Astrocyte of the spinal cord (primary cell): ENCODE data around the gene ABHD11.

Experiments
- DNase-seq: peaks from one replicate; pipeline ENCODE4 v3.0.0; 2011; ENCODE audit warnings: low read depth, low spot score
- H3K4me3 ChIP-seq: 2 replicates; pipeline ENCODE4 v1.5.1; 2011; ENCODE audit warnings: low read depth, mild to moderate bottlenecking, low read length, moderate library complexity
- CTCF ChIP-seq: IDR thresholded peaks from 2 replicates; pipeline ENCODE4 v1.5.1; 2012; ENCODE audit warnings: low read depth, mild to moderate bottlenecking, low read length, inconsistent platforms
- in situ Hi-C: cut with HindIII; loops from 2 replicates; pipeline ENCODE4 v1.10.0; 2017; ENCODE audit warnings: low sequenced_read_pairs

ABHD11 gene

GRCh38 chr7:73707045-73707631 is 31.5 kb downstream of the ABHD11 start:
- no peak for TF ChIP-seq CTCF
- no peak overlapping the region for H3K4me3 ChIP-seq
- DNase-seq, result peak; percentile 51
- in situ Hi-C loops, result no loop called here

GRCh38 chr7:73706126-73707044 is 32.2 kb downstream of the ABHD11 start:
- TF ChIP-seq CTCF, result no peak
- in situ Hi-C loops, result no loop called here
- H3K4me3 ChIP-seq, result no peak overlapping the region
- DNase-seq, result peak; percentile 73

GRCh38 chr7:73705551-73705920 is 33.1 kb downstream of the ABHD11 start:
- in situ Hi-C loops, result no loop called here
- no peak overlapping the region for H3K4me3 ChIP-seq
- no peak for DNase-seq
- no peak for TF ChIP-seq CTCF

GRCh38 chr7:73704640-73705550 is 33.7 kb downstream of the ABHD11 start:
- DNase-seq, result peak; percentile 95
- no peak for TF ChIP-seq CTCF
- no peak overlapping the region for H3K4me3 ChIP-seq
- in situ Hi-C loops, result no loop called here

- TF ChIP-seq CTCF, result no peak
- no peak overlapping the region for H3K4me3 ChIP-seq
- peak; percentile 71 for DNase-seq
- in situ Hi-C loops, result no loop called here
Measured at GRCh38 chr7:73703757-73704639, 34.6 kb downstream of the ABHD11 start.
